Fibroblast of peridontal ligament (primary cell): Measurements from ENCODE around the gene RNF31.
A peak's percentile ranks its signal among the peaks of the same experiment; 100 is the strongest.
"Not testable (repeated sequence)": the region's sequence is repeated elsewhere in the genome, so short reads cannot be mapped to it uniquely, and the experiment has no call there.

ENCODE experiments used
- DNase-seq: peaks from one replicate; pipeline ENCODE4 v3.0.0-alpha.2; 2010; ENCODE audit errors: extremely low read depth

The RNF31 gene

GRCh38 chr14:24146978-24147760 is at the start of gene RNF31:
Gene RNF31, plus strand, starts transcription at chr14:24147498. Its CDS starts 201 bp downstream, at chr14:24147699.
- peak; percentile 97 for DNase-seq

GRCh38 chr14:24098229-24098926 is 48.9 kb upstream of the RNF31 start:
- no peak for DNase-seq

GRCh38 chr14:24098927-24099813 is 48.1 kb upstream of the RNF31 start:
- no peak for DNase-seq

GRCh38 chr14:24100197-24100981 is 46.9 kb upstream of the RNF31 start:
- DNase-seq, result no peak

- no peak for DNase-seq
These were observed 46.3 kb upstream of the RNF31 start for GRCh38 chr14:24100982-24101494.

GRCh38 chr14:24102357-24103048 is 44.8 kb upstream of the RNF31 start:
- DNase-seq, result no peak

GRCh38 chr14:24103451-24103850 is 43.8 kb upstream of the RNF31 start:
- DNase-seq, result no peak

GRCh38 chr14:24105609-24106239 is 41.6 kb upstream of the RNF31 start:
- DNase-seq, result not testable (repeated sequence)

- no peak for DNase-seq
These were observed 40.5 kb upstream of the RNF31 start for GRCh38 chr14:24106672-24107271.

GRCh38 chr14:24108336-24108874 is 38.9 kb upstream of the RNF31 start:
- DNase-seq, result no peak

GRCh38 chr14:24110060-24110459 is 37.2 kb upstream of the RNF31 start:
- no peak for DNase-seq

GRCh38 chr14:24110523-24110922 is 36.8 kb upstream of the RNF31 start:
- DNase-seq, result no peak

- no peak for DNase-seq
These were observed 33.9 kb upstream of the RNF31 start for GRCh38 chr14:24113379-24113800.

GRCh38 chr14:24113801-24114531 is 33.3 kb upstream of the RNF31 start:
- DNase-seq, result no peak

GRCh38 chr14:24114532-24115421 is 32.5 kb upstream of the RNF31 start, which contains the start of the genes DCAF11 and NRL:
Gene DCAF11, plus strand, starts transcription at chr14:24114777. Its CDS starts 818 bp downstream, at chr14:24115595.
Gene NRL, minus strand, starts transcription at chr14:24114949. Its CDS starts 32,101 bp downstream, at chr14:24082848.
- peak; percentile 100 for DNase-seq

GRCh38 chr14:24115422-24116127 is 31.7 kb upstream of the RNF31 start:
- DNase-seq, result no peak
